Brain microvascular endothelial cell (primary cell): Measurements from ENCODE around the gene ARHGAP6.
A peak's percentile ranks its signal among the peaks of the same experiment; 100 is the strongest.

Experiments used
- DNase-seq: peaks from one replicate; pipeline ENCODE4 v3.0.0-alpha.2; 2020
- H3K27ac ChIP-seq: fragments of 250-450 bp; sonication (Bioruptor Pico); 2 replicates; pipeline ENCODE4 v1.5.1; 2020; ENCODE audit warnings: mild to moderate bottlenecking, moderate library complexity
- H3K27me3 ChIP-seq: fragments of 250-450 bp; sonication (Bioruptor Pico); replicated peaks from 2 replicates; pipeline ENCODE4 v1.5.1; 2020; ENCODE audit warnings: mild to moderate bottlenecking
- H3K36me3 ChIP-seq: fragments of 250-450 bp; sonication (Bioruptor Pico); replicated peaks from 2 replicates; pipeline ENCODE4 v1.5.1; 2020; ENCODE audit warnings: mild to moderate bottlenecking
- H3K4me3 ChIP-seq: 2 replicates; pipeline ENCODE4 v1.5.1; 2011; ENCODE audit warnings: low read depth, mild to moderate bottlenecking, control low read depth, low read length, moderate library complexity
- CTCF ChIP-seq: IDR thresholded peaks from 2 replicates; pipeline ENCODE4 v1.5.1; 2011; ENCODE audit warnings: low read depth, mild to moderate bottlenecking, moderate library complexity, low read length, control low read depth, inconsistent platforms; ENCODE audit errors: missing control alignments
- in situ Hi-C: cut with HindIII; loops from 2 replicates; pipeline ENCODE4 v1.10.0; 2017; ENCODE audit warnings: low sequenced_read_pairs, low pct_ligation_motif_present

The ARHGAP6 gene

GRCh38 chrX:11108253-11108941 lies 557.3 kb downstream of the ARHGAP6 start:
- no peak for DNase-seq
- in situ Hi-C loops = loop anchor here (25.0 kb wide), 1 partner anchor 921 kb away; no protein-coding TSS in a partner anchor
- Histone ChIP-seq H3K36me3 (no peaks in the 10 kb centered on the region), H3K4me3 (no peak overlapping the region), H3K27ac (no peak overlapping the region), H3K27me3 (no peaks in the 10 kb centered on the region)
- TF ChIP-seq CTCF = no peak

- peak; percentile 5 for TF ChIP-seq CTCF
These were observed 560.6 kb downstream of the ARHGAP6 start for GRCh38 chrX:11105080-11105479.

GRCh38 chrX:11103751-11104150 lies 562.0 kb downstream of the ARHGAP6 start:
- H3K36me3 ChIP-seq = no peaks in the 10 kb centered on the region
- no peaks in the 10 kb centered on the region for H3K27me3 ChIP-seq
- no peak overlapping the region for H3K27ac ChIP-seq
- TF ChIP-seq CTCF = no peak
- no peak for DNase-seq
- in situ Hi-C loops = loop anchor here (25.0 kb wide), 1 partner anchor 916 kb away; no protein-coding TSS in a partner anchor
- H3K4me3 ChIP-seq = no peak overlapping the region

More at GRCh38 chrX:11105080-11105479, 560.6 kb downstream of the ARHGAP6 start:
- DNase-seq = peak; percentile 28
- no peak overlapping the region for H3K27ac ChIP-seq
- no peaks in the 10 kb centered on the region for H3K27me3 ChIP-seq
- no peak overlapping the region for H3K4me3 ChIP-seq
- in situ Hi-C loops = loop anchor here (25.0 kb wide), 1 partner anchor 918 kb away; no protein-coding TSS in a partner anchor
- no peaks in the 10 kb centered on the region for H3K36me3 ChIP-seq

GRCh38 chrX:11103006-11103405 lies 562.7 kb downstream of the ARHGAP6 start:
- Histone ChIP-seq H3K27ac (no peak overlapping the region), H3K27me3 (no peaks in the 10 kb centered on the region), H3K36me3 (no peaks in the 10 kb centered on the region), H3K4me3 (no peak overlapping the region)
- DNase-seq = no peak
- in situ Hi-C loops = loop anchor here (25.0 kb wide), 1 partner anchor 916 kb away; no protein-coding TSS in a partner anchor
- no peak for TF ChIP-seq CTCF

- in situ Hi-C loops = loop anchor here (25.0 kb wide), 1 partner anchor 913 kb away; no protein-coding TSS in a partner anchor
- Histone ChIP-seq H3K4me3 (no peak overlapping the region), H3K27ac (no peak overlapping the region), H3K36me3 (no peaks in the 10 kb centered on the region), H3K27me3 (no peaks in the 10 kb centered on the region)
- peak; percentile 59 for TF ChIP-seq CTCF
- DNase-seq = peak; percentile 50
These were observed 565.3 kb downstream of the ARHGAP6 start for GRCh38 chrX:11100281-11101035.
